ENCODE results near the gene TBPL2. TPM values are rescaled to one million over a fixed set of nuclear protein-coding genes. Genes with fewer than 3 reads are reported as not detected.

The TBPL2 gene
- polyA plus RNA-seq (2013, experiment 1 of 2), result not detected
- not detected for polyA plus RNA-seq (2013, experiment 2 of 2)

GRCh38 chr14:55440385-55440784, at the start of gene TBPL2:
Gene TBPL2, minus strand, starts transcription at chr14:55440616. Its CDS starts 167 bp downstream, at chr14:55440449.
- 42% methylated on average over 28 of the region's 29 CpGs for WGBS
- Histone ChIP-seq H3K4me1 (ENCODE audit: control insufficient read depth, insufficient read depth, low read depth, low read length) (no peaks in the 10 kb centered on the region), H3K27ac (ENCODE audit: low read length, poor library complexity, severe bottlenecking) (no peak within 1 kb of the TSS), H3K4ac (ENCODE audit: low read depth in 1 of 2, low read length in 2 of 2) (no peak within 1 kb of the TSS), H3K79me1 (replicated peaks; ENCODE audit: low read length, poor library complexity, severe bottlenecking) (no peaks in the 10 kb centered on the region), H2BK5ac (ENCODE audit: low read depth, low read length, poor library complexity, severe bottlenecking) (no peak within 1 kb of the TSS), H3K14ac (ENCODE audit: low read length in 2 of 2) (no peak within 1 kb of the TSS), H2AK5ac (ENCODE audit: low read length, severe bottlenecking) (no peak within 1 kb of the TSS), H2AFZ (ENCODE audit: low read depth, low read length) (no peak within 1 kb of the TSS), H3K4me2 (ENCODE audit: low read length, poor library complexity, severe bottlenecking) (no peak within 1 kb of the TSS), H3K36me3 (ENCODE audit: control insufficient read depth in 1 of 2, insufficient read depth in 2 of 2, low read depth in 1 of 2, low read length in 2 of 2) (no peaks in the 10 kb centered on the region), H3K9me3 (ENCODE audit: control insufficient read depth, low read length) (no peaks in the 10 kb centered on the region), H2BK12ac (ENCODE audit: low read length in 2 of 2) (no peak within 1 kb of the TSS), H3K27me3 (ENCODE audit: control insufficient read depth in 1 of 2, insufficient read depth in 1 of 2, low read length in 2 of 2) (peaks cover 0 to 7% of the 10 kb centered on the region in 2 experiments), H2BK15ac (ENCODE audit: low read depth, poor library complexity, severe bottlenecking) (no peak within 1 kb of the TSS), H3K4me3 (ENCODE audit: insufficient read depth in 1 of 2, low read depth in 1 of 2, low read length in 2 of 2) (no peak within 1 kb of the TSS), H3K23ac (ENCODE audit: low read length in 2 of 2) (no peak within 1 kb of the TSS), H3K9ac (ENCODE audit: low read length) (no peak within 1 kb of the TSS), H2BK120ac (ENCODE audit: low read depth, low read length) (no peak within 1 kb of the TSS), H4K8ac (ENCODE audit: low read length) (no peak within 1 kb of the TSS), H4K91ac (ENCODE audit: low read length) (no peak within 1 kb of the TSS), H3K18ac (ENCODE audit: low read depth in 1 of 2, low read length in 2 of 2) (peak within 1 kb of the TSS in 1 of 2 experiments; percentile 38)
- no peak for DNase-seq

DNA sequence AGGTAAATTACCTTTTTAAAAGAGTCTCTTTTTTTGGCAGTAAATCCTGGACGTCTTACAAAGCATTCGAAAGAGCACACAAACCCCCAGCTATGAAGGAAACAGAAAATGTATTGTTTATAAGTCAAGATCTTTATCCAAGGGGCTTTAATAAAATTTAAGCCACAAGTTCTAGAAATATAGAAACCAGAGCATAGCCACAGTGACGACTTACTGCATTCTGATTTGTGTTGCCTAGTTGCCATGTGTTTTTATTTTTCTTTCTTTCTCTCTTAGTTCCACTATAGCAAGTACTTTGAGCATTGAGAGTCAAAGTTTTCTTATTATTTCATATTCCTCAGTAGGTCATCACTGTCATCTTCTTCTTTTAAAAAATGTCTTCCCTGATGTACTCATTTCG, 47.8 kb upstream of the TBPL2 start:
- no peaks in the 10 kb centered on the region for H3K9me3 ChIP-seq (ENCODE audit: control insufficient read depth, low read length)
- H3K4me3 ChIP-seq (ENCODE audit: insufficient read depth in 1 of 2, low read depth in 1 of 2, low read length in 2 of 2), result no peak overlapping the region
- no peaks in the 10 kb centered on the region for H3K79me1 ChIP-seq (replicated peaks; ENCODE audit: low read length, poor library complexity, severe bottlenecking)
- no peak overlapping the region for H4K91ac ChIP-seq (ENCODE audit: low read length)
- no peaks in the 10 kb centered on the region for H3K36me3 ChIP-seq (ENCODE audit: control insufficient read depth in 1 of 2, insufficient read depth in 2 of 2, low read depth in 1 of 2, low read length in 2 of 2)
- H2BK5ac ChIP-seq (ENCODE audit: low read depth, low read length, poor library complexity, severe bottlenecking), result no peak overlapping the region
- H2BK15ac ChIP-seq (ENCODE audit: low read depth, poor library complexity, severe bottlenecking), result no peak overlapping the region
- H3K4me1 ChIP-seq (ENCODE audit: control insufficient read depth, insufficient read depth, low read depth, low read length), result no peaks in the 10 kb centered on the region
- no peak overlapping the region for H2AK5ac ChIP-seq (ENCODE audit: low read length, severe bottlenecking)
- DNase-seq, result no peak
- no peak overlapping the region for H3K18ac ChIP-seq (ENCODE audit: low read depth in 1 of 2, low read length in 2 of 2)
- H3K27me3 ChIP-seq (ENCODE audit: control insufficient read depth in 1 of 2, insufficient read depth in 1 of 2, low read length in 2 of 2), result no peaks in the 10 kb centered on the region
- H3K4me2 ChIP-seq (ENCODE audit: low read length, poor library complexity, severe bottlenecking), result no peak overlapping the region
- H3K4ac ChIP-seq (ENCODE audit: low read depth in 1 of 2, low read length in 2 of 2), result no peak overlapping the region
- no peak overlapping the region for H2AFZ ChIP-seq (ENCODE audit: low read depth, low read length)
- no peak overlapping the region for H3K14ac ChIP-seq (ENCODE audit: low read length in 2 of 2)
- H3K23ac ChIP-seq (ENCODE audit: low read length in 2 of 2), result no peak overlapping the region
- H4K8ac ChIP-seq (ENCODE audit: low read length), result no peak overlapping the region
- no peak overlapping the region for H3K9ac ChIP-seq (ENCODE audit: low read length)
- no peak overlapping the region for H2BK120ac ChIP-seq (ENCODE audit: low read depth, low read length)
- H3K27ac ChIP-seq (ENCODE audit: low read length, poor library complexity, severe bottlenecking), result no peak overlapping the region
- WGBS, result 90% methylated on average over 1 of the region's 4 CpGs
- H2BK12ac ChIP-seq (ENCODE audit: low read length in 2 of 2), result no peak overlapping the region

GRCh38 chr14:55482936-55483605, 42.7 kb upstream of the TBPL2 start:
- 95% methylated on average over 4 of the region's 4 CpGs for WGBS
- H3K23ac ChIP-seq (ENCODE audit: low read length in 2 of 2), result no peak overlapping the region
- no peak overlapping the region for H3K4ac ChIP-seq (ENCODE audit: low read depth in 1 of 2, low read length in 2 of 2)
- no peak overlapping the region for H3K18ac ChIP-seq (ENCODE audit: low read depth in 1 of 2, low read length in 2 of 2)
- H3K79me1 ChIP-seq (replicated peaks; ENCODE audit: low read length, poor library complexity, severe bottlenecking), result no peaks in the 10 kb centered on the region
- no peak overlapping the region for H3K4me3 ChIP-seq (ENCODE audit: insufficient read depth in 1 of 2, low read depth in 1 of 2, low read length in 2 of 2)
- no peaks in the 10 kb centered on the region for H3K27me3 ChIP-seq (ENCODE audit: control insufficient read depth in 1 of 2, insufficient read depth in 1 of 2, low read length in 2 of 2)
- H2BK5ac ChIP-seq (ENCODE audit: low read depth, low read length, poor library complexity, severe bottlenecking), result no peak overlapping the region
- H2BK12ac ChIP-seq (ENCODE audit: low read length in 2 of 2), result no peak overlapping the region
- H3K9ac ChIP-seq (ENCODE audit: low read length), result no peak overlapping the region
- no peak for DNase-seq
- no peaks in the 10 kb centered on the region for H3K4me1 ChIP-seq (ENCODE audit: control insufficient read depth, insufficient read depth, low read depth, low read length)
- H2AK5ac ChIP-seq (ENCODE audit: low read length, severe bottlenecking), result no peak overlapping the region
- H2BK120ac ChIP-seq (ENCODE audit: low read depth, low read length), result no peak overlapping the region
- H2BK15ac ChIP-seq (ENCODE audit: low read depth, poor library complexity, severe bottlenecking), result no peak overlapping the region
- H4K91ac ChIP-seq (ENCODE audit: low read length), result no peak overlapping the region
- no peak overlapping the region for H3K27ac ChIP-seq (ENCODE audit: low read length, poor library complexity, severe bottlenecking)
- no peak overlapping the region for H3K14ac ChIP-seq (ENCODE audit: low read length in 2 of 2)
- no peak overlapping the region for H4K8ac ChIP-seq (ENCODE audit: low read length)
- H3K36me3 ChIP-seq (ENCODE audit: control insufficient read depth in 1 of 2, insufficient read depth in 2 of 2, low read depth in 1 of 2, low read length in 2 of 2), result no peaks in the 10 kb centered on the region
- no peaks in the 10 kb centered on the region for H3K9me3 ChIP-seq (ENCODE audit: control insufficient read depth, low read length)
- H3K4me2 ChIP-seq (ENCODE audit: low read length, poor library complexity, severe bottlenecking), result no peak overlapping the region
- H2AFZ ChIP-seq (ENCODE audit: low read depth, low read length), result no peak overlapping the region

- Histone ChIP-seq H2BK12ac (ENCODE audit: low read length in 2 of 2) (no peak overlapping the region), H3K9me3 (ENCODE audit: control insufficient read depth, low read length) (no peaks in the 10 kb centered on the region), H2BK15ac (ENCODE audit: low read depth, poor library complexity, severe bottlenecking) (no peak overlapping the region), H3K27me3 (ENCODE audit: control insufficient read depth in 1 of 2, insufficient read depth in 1 of 2, low read length in 2 of 2) (no peaks in the 10 kb centered on the region), H3K36me3 (ENCODE audit: control insufficient read depth in 1 of 2, insufficient read depth in 2 of 2, low read depth in 1 of 2, low read length in 2 of 2) (no peaks in the 10 kb centered on the region), H3K9ac (ENCODE audit: low read length) (no peak overlapping the region), H3K4ac (ENCODE audit: low read depth in 1 of 2, low read length in 2 of 2) (no peak overlapping the region), H3K4me3 (ENCODE audit: insufficient read depth in 1 of 2, low read depth in 1 of 2, low read length in 2 of 2) (no peak overlapping the region), H4K91ac (ENCODE audit: low read length) (no peak overlapping the region), H3K18ac (ENCODE audit: low read depth in 1 of 2, low read length in 2 of 2) (no peak overlapping the region), H2AFZ (ENCODE audit: low read depth, low read length) (no peak overlapping the region), H3K79me1 (replicated peaks; ENCODE audit: low read length, poor library complexity, severe bottlenecking) (no peaks in the 10 kb centered on the region), H2BK120ac (ENCODE audit: low read depth, low read length) (no peak overlapping the region), H3K27ac (ENCODE audit: low read length, poor library complexity, severe bottlenecking) (no peak overlapping the region), H3K4me1 (ENCODE audit: control insufficient read depth, insufficient read depth, low read depth, low read length) (no peaks in the 10 kb centered on the region), H3K23ac (ENCODE audit: low read length in 2 of 2) (no peak overlapping the region), H3K14ac (ENCODE audit: low read length in 2 of 2) (no peak overlapping the region), H3K4me2 (ENCODE audit: low read length, poor library complexity, severe bottlenecking) (no peak overlapping the region), H2AK5ac (ENCODE audit: low read length, severe bottlenecking) (no peak overlapping the region), H4K8ac (ENCODE audit: low read length) (no peak overlapping the region), H2BK5ac (ENCODE audit: low read depth, low read length, poor library complexity, severe bottlenecking) (no peak overlapping the region)
- WGBS, result 87% methylated on average over 4 of the region's 5 CpGs
- no peak for DNase-seq
Measured at GRCh38 chr14:55481769-55482168, 41.4 kb upstream of the TBPL2 start.
